ENCODE measurements around the gene GALNT7. TPM values are rescaled to one million over a fixed set of nuclear protein-coding genes. Genes with fewer than 3 reads are reported as not detected.
A peak's percentile ranks its signal among the peaks of the same experiment; 100 is the strongest.

GALNT7 gene
- total and polyA plus RNA-seq, 10 of the 15 experiments (the other 5 are each of a cell fraction or from before 2014, with no cell fraction given), result 14.2 to 33.2 (median 28.9) TPM

GRCh38 chr4:173262375-173262774 is 93.8 kb downstream of the GALNT7 start:
- H3K9me3 ChIP-seq (replicated peaks; ENCODE audit: control insufficient read depth, insufficient read depth, low read length), result no peaks in the 10 kb centered on the region
- 99% methylated on average over 2 of the region's 2 CpGs for WGBS (ENCODE audit: insufficient coverage, insufficient replicate concordance, low lambda C conversion rate, missing lambda C conversion rate)

More at GRCh38 chr4:173262375-173262774, 93.8 kb downstream of the GALNT7 start:
- ChIA-PET RAD21 (ENCODE audit: unreplicated experiment) (interaction anchor here (0.6 to 3.6 kb wide), 3 partner anchors 26 to 249 kb away, joined by 4 to 16 read pairs (median 12); no protein-coding TSS in a partner anchor), SMC1A (ENCODE audit: uncharacterized antibody, unreplicated experiment) (interaction anchor here (0.8 to 4.7 kb wide), 8 partner anchors 13 to 249 kb away, joined by 3 to 20 read pairs (median 4); no protein-coding TSS in a partner anchor), POLR2A (no interaction called here), CTCF (interaction anchor here (0.6 to 9.1 kb wide), 7 partner anchors 8 to 249 kb away, joined by 3 to 66 read pairs (median 5); no protein-coding TSS in a partner anchor)
- no peak for TF ChIP-seq SPI1 (IDR thresholded peaks at IDR 0.05; ENCODE audit: borderline replicate concordance, insufficient read depth, low read depth, low read length)
- TF ChIP-seq ZNF217 (IDR thresholded peaks at IDR 0.05), result no peak
- TF ChIP-seq ESRRA (IDR thresholded peaks at IDR 0.05; ENCODE audit: low read length), result no peak
- no peak for TF ChIP-seq RELB (IDR thresholded peaks at IDR 0.05; ENCODE audit: low read depth)
- TF ChIP-seq SMARCA5 (IDR thresholded peaks at IDR 0.05), result no peak
- TF ChIP-seq SUZ12 (IDR thresholded peaks at IDR 0.05; ENCODE audit: unreplicated experiment), result no peak
- TF ChIP-seq RFX5 (IDR thresholded peaks at IDR 0.05; ENCODE audit: low read depth, low read length), result peak; percentile 69; the same call in 1 of the 2 replicates
- no peak for TF ChIP-seq TCF12 (IDR thresholded peaks at IDR 0.05; ENCODE audit: low read depth, low read length)
- no peak for TF ChIP-seq NR2C2 (IDR thresholded peaks at IDR 0.05; ENCODE audit: borderline replicate concordance, control insufficient read depth, insufficient read length, low read depth)
- no peak for TF ChIP-seq GABPA (IDR thresholded peaks at IDR 0.05; ENCODE audit: low read depth)
- no peak for TF ChIP-seq IKZF2 (IDR thresholded peaks at IDR 0.05)
- no peak for TF ChIP-seq CUX1 (IDR thresholded peaks at IDR 0.05; ENCODE audit: insufficient replicate concordance, low read depth, low read length)
- TF ChIP-seq CREB1 (IDR thresholded peaks at IDR 0.05; ENCODE audit: low read depth), result peak; percentile 49; the same call in 1 of the 2 replicates
- Histone ChIP-seq H3K4me2 (ENCODE audit: control insufficient read depth, insufficient read depth) (no peak overlapping the region), H3K27ac (ENCODE audit: control insufficient read depth, insufficient read depth) (no peak overlapping the region), H2AFZ (ENCODE audit: control insufficient read depth, low read depth, low read length) (no peak overlapping the region), H3K9ac (ENCODE audit: control insufficient read depth, insufficient read depth, low read length) (no peak overlapping the region), H3K27me3 (replicated peaks in 1 of 2; ENCODE audit: control insufficient read depth in 2 of 2, insufficient read depth in 2 of 2, low read length in 1 of 2) (no peaks in the 10 kb centered on the region), H3K36me3 (ENCODE audit: control insufficient read depth in 2 of 2, insufficient read depth in 2 of 2, low read length in 1 of 2) (no peaks in the 10 kb centered on the region; a peak in 1 of 4 replicates), H3K4me3 (no peak overlapping the region), H4K20me1 (ENCODE audit: control insufficient read depth, insufficient read depth) (no peaks in the 10 kb centered on the region), H3K79me2 (ENCODE audit: control insufficient read depth, insufficient read depth, low read length) (peaks cover 8% of the 10 kb centered on the region), H3K4me1 (ENCODE audit: control insufficient read depth, insufficient read depth, low read length) (peaks cover 4% of the 10 kb centered on the region; the same call in 1 of the 2 replicates)
- ATAC-seq, result no peak
- intact Hi-C loops (cut with micrococcal nuclease; ENCODE audit: unreplicated experiment), result no loop called here
- FAIRE-seq, result no peak
- DNase-seq (ENCODE audit: low read depth, low spot score), result no peak
- in situ Hi-C loops (cut with MboI), result no loop called here
- no TSS peak for BruUV-seq (replicated peaks)

Data from GM12878 (cell line).